EL (cell line): ENCODE data around the gene KIF5A.

Experiments used
- DNase-seq: peaks from one replicate; pipeline ENCODE4 v3.0.0-alpha.2; 2016

KIF5A gene

DNA sequence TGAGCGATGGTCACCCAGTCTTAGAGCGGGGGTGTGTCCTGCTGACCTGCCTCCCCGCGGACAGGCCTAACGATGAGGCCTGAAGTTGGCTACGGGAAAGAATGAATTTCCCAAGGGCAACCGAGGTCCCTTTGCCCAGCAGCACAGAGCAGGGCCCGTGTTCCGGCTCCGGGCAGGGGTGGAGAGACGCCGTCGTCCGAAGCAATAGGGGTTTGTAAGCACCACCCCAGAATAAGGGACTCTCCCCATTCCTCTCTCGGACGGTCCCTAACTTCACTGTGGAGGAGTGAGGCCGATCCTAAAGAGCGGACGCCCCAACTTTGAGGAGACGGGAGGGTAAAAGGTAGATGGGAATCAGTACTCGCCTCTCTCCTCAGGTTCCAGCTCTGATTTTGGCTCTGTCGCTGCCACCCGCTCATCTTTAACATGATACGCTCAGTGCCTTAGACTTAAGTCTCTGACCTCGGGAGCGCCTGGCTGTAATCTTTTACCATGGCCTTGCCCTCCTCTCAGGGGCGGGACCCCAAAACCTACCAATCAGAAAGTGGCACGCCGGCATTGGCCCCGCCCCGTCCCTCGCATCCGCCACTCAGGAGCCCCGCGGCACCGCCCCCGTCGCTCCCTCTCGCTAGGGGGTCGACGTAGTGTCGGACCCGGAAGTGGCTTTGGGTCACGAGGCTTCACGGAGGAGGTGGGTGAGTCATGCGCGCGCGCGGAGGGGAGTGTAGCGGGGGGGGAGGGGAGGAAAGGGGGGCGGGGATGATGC, 29.6 kb upstream of the KIF5A start, which contains the start of gene DDIT3:
TSS of gene DDIT3 (minus strand) at position 462 of the 766 bp plus-strand sequence. CDS start 3,108 bp downstream, outside the sequence.
- DNase-seq: peak; percentile 99

- DNase-seq: peak; percentile 47
Measured at GRCh38 chr12:57521525-57522010, 28.3 kb upstream of the KIF5A start.

- peak; percentile 96 for DNase-seq
Measured at GRCh38 chr12:57522011-57522886, 27.6 kb upstream of the KIF5A start, which contains the start of gene MBD6. MBD6 (plus strand) TSS chr12:57522824; CDS start chr12:57524304, 1,480 bp downstream.

DNA sequence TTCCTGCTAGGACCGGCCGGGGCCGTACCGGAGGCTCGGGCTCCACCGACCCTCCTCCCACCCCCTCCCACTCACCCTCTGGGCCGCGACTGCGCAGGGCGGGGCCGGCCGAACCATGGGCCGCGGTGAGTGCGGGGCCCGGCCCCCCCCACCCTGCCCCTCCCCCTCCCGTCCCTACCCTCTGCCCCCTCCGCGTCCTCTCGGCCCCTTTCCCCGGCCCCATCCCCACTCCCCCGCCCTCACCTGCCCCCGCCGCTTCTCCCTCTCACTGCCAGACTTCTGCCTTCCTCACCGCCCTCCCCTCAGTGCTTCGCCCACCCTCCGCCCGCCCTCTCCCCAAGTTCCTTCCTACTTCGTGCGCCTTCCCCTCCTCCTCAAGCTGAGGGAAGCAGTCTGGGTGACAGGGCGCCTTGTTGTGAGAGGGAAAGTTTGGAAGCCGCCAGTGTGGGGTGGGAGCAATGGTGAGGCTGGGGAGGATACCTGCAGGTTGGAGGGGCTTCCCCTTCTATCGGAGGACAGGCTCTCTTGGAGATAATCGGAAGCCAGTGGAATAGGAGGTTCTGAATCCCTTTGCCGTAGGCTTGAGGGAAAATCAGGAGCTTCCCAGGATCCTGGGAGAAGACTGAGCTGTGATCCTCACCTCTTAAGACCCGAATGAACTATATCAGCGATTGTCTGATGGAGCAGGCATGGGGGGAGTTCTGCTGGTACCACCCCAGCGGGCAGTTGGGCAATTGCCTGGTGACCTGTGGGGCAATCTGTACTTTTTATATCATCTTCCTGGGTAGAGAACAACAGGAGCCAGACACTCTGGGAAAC, 26.7 kb upstream of the KIF5A start:
- DNase-seq: peak; percentile 53

DNA sequence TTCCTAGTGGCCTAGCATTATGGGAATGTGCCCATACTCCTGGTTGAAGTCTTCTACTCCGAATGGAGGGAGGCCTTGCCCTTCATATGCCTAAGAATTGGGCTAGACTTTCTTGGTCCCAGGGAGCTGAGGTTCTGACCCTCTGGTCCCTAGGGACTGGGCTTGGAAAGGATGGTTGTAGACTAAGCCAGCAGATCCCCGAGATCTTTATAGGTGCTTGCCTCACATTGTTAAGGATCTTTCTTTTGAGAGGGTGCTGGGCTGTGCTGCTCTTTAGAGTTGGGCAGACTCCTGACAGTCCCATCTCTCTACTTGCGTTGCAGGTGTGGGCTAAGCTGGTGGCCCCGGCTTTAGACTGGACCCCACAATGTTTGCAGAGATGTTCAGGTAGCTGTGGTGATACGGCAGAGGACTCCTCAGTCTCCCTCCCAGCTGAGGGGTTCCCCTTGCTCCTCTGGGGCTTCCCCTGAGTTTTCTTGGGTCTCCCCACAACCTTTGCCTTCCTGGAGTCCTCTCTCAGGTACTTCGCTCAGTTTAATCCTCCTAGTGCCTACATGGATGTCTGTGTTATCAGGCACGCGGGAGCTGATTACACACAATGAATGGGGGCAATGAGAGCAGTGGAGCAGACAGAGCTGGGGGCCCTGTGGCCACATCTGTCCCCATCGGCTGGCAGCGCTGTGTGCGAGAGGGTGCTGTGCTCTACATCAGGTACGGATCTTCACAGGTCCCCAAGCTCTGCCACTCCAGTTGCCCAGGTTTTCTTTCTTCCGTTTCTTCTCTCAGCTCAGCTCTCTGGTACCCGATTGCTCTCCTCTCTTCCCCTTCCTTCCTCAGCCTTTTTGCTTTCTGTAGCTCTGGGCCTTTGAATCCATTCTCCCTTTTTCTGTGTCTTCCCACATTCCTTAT, 25.9 kb upstream of the KIF5A start:
- DNase-seq: no peak

DNA sequence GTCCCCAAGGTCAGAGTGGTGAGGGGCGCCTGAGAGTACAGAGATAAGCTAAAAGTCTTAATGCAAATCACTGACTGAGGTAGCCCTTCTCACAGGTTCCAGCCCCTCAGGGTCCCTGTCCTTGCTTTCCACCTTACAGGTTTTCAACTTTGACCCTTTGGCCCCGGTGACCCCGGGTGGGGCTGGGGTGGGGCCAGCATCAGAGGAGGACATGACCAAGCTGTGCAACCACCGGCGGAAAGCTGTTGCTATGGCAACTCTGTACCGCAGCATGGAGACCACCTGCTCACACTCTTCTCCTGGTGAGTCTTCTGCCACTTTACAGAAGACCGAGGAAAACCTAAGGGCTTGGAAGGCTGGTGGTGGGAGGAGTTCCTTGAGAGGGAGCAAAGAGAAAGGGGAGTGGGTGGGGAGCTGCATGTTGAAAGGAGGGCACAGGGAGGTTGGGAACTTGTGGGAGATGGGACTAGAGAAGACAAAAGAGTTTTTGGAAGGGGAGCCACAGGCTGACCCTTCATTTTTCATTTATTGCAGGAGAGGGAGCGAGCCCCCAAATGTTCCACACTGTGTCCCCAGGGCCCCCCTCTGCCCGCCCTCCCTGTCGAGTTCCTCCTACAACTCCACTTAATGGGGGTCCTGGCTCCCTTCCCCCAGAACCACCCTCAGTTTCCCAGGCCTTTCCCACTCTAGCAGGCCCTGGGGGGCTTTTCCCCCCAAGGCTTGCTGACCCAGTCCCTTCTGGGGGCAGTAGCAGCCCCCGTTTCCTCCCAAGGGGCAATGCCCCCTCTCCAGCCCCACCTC, 24.8 kb upstream of the KIF5A start:
- no peak for DNase-seq

GRCh38 chr12:57525615-57526383, 24.0 kb upstream of the KIF5A start:
- no peak for DNase-seq

- no peak for DNase-seq
Measured at GRCh38 chr12:57526477-57527126, 23.2 kb upstream of the KIF5A start.

GRCh38 chr12:57527184-57527583, 22.7 kb upstream of the KIF5A start:
- DNase-seq: no peak

DNA sequence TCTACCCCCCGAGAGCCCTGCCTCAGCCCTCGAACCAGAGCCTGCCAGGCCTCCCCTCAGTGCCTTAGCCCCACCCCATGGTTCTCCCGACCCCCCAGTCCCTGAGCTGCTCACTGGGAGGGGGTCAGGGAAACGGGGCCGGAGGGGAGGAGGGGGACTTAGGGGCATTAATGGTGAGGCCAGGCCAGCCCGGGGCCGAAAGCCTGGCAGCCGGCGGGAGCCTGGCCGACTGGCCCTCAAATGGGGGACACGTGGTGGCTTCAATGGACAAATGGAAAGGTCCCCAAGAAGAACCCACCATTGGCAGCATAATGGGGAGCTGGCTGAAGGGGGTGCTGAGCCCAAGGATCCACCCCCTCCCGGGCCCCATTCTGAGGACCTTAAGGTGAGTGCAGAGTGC, 21.7 kb upstream of the KIF5A start:
- DNase-seq: no peak

- no peak for DNase-seq
Measured at GRCh38 chr12:57528831-57529555, 20.9 kb upstream of the KIF5A start.

- no peak for DNase-seq
Measured at GRCh38 chr12:57529831-57530230, 20.0 kb upstream of the KIF5A start.

GRCh38 chr12:57530396-57531142, 19.3 kb upstream of the KIF5A start:
- DNase-seq: no peak

- no peak for DNase-seq
Measured at GRCh38 chr12:57531836-57532235, 18.0 kb upstream of the KIF5A start.

- no peak for DNase-seq
Measured at GRCh38 chr12:57533108-57533507, 16.7 kb upstream of the KIF5A start.

DNA sequence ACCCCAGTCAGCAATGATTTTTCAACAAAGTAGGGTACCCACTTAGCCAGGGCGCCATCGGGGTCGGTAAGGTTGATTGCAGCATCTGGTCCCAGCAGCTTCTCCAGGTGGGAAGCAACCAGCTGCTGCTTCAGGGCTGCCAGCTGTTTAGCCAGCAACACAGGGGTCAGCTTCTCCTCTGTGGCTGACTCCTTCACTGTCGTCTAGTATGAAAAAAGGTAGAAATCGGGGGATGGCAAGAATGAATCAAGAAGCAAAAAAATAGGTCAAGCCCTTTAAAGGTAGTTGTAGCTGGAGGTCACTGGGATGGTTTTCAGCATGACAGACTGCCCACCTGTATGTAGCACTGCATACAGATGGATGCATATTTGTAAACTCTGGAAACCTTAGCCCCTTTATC, 15.6 kb upstream of the KIF5A start:
- no peak for DNase-seq

- no peak for DNase-seq
Measured at GRCh38 chr12:57534991-57535543, 14.8 kb upstream of the KIF5A start.
